HG02571 (cell line): Measurements from ENCODE around the gene LRFN2.

ENCODE experiments used
- ATAC-seq: cut with Tn5 transposase; IDR thresholded peaks from one replicate; pipeline ENCODE4 v1.9.1; 2021; ENCODE audit warnings: mild to moderate bottlenecking, moderate library complexity; ENCODE audit not compliant: unreplicated experiment

LRFN2 gene

DNA sequence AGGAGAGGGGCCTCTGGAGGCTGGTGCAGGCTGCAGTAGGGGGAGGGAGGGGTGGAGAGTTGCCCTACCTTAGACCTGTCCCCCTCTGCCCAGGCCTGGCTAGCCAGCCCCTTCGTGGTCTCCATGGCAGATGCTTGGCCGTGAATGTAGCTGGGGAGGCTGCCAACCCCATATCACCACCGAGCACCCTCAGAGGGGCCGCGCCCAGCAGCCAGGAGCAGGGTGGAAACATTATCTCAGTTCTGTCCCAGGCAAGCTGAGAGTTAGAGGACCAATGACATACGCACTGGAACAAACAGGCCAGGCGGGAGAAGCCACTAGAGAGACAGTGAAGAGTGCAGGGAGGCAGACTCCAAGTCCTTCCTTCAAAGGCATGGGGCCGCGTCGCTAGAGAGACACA is 66.5 kb downstream of the LRFN2 start:
- ATAC-seq = no peak

- no peak for ATAC-seq
These were observed 67.1 kb downstream of the LRFN2 start for GRCh38 chr6:40520084-40520483.

GRCh38 chr6:40517654-40518053 is 69.5 kb downstream of the LRFN2 start:
- no peak for ATAC-seq

DNA sequence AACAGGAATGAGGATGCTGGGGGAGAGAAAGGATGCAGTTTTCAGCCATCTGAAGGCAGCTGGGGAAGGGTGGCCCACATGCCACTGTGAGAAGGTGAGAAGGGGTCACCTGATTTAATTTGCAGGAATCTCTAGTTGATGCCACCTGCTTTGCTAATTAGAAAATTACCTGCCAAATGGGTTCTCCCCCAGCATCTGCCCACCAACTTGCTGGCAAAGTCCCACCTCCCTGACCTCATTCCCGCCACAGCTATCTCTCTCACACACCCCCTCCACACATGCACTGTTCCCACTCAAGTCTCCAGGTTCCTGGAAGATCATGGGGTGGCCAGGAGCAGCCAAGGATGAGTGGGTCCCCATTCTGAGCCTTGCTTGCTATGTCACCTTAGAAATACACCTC is 70.7 kb downstream of the LRFN2 start:
- no peak for ATAC-seq

DNA sequence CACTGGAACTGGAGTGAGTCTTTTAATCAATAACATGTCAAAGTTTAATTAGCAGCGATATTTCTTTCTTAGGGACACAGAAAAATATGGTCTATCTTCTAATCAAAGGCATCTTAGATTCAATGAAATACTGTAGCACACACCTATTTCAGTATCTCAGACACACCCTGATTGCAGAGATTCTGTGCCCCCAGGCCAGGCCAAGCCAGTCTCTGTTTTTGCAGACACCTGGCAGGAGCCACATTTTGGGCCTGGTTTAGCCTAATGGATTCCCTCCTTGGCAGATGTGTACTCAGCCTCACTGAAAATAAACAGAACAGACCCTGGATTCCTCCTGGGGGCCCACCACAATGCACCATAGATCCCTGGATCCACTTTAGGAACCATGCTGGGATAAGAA is 74.8 kb downstream of the LRFN2 start:
- no peak for ATAC-seq

DNA sequence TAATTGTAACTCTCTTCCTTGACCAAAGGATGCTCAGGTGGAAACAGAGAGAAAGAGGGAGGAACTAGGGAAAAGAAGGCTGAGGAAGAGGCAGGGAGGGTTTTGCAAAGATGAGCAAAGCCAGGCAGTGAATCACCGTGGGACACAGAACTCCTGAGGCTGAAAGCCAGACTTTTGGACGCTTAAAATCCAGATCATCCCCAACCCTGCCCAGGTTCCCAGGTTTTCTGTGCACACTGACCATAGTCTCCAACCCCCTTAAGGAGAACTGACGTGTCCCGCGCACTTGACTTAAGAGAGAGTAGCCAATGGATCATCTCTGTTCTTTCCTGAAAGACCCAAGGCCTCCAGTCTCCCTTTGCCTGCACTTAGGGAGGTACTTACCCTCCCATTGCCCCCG is 75.3 kb downstream of the LRFN2 start:
- ATAC-seq = no peak

- ATAC-seq = no peak
These were observed 76.7 kb downstream of the LRFN2 start for GRCh38 chr6:40510442-40510841.

DNA sequence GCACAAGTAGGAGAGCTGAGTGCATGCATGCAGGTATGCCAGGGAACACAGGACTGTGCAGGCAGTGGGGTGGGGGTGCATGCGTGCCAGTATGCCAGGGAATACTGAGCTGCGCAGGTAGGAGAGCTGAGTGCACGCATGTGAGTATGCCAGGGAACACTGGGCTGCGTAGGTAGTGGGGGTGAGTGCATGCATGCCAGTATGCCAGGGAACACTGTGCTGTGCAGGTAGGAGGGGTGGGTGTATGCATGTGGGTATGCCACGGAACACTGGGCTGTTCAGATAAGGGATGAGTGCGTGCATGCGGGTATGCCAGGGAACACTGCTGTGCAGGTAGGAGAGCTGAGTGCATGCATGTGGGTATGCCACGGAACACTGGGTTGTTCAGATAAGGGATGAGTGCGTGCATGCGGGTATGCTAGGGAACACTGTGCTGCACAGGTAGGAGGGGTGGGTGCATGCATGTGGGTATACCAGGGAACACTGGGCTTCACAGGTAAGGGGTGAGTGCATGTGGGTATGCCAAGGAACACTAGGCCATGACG is 77.4 kb downstream of the LRFN2 start:
- no peak for ATAC-seq

- ATAC-seq = no peak
These were observed 78.1 kb downstream of the LRFN2 start for GRCh38 chr6:40509086-40509485.

- ATAC-seq = no peak
These were observed 80.2 kb downstream of the LRFN2 start for GRCh38 chr6:40506954-40507353.

- ATAC-seq = no peak
These were observed 81.9 kb downstream of the LRFN2 start for GRCh38 chr6:40505191-40505810.

DNA sequence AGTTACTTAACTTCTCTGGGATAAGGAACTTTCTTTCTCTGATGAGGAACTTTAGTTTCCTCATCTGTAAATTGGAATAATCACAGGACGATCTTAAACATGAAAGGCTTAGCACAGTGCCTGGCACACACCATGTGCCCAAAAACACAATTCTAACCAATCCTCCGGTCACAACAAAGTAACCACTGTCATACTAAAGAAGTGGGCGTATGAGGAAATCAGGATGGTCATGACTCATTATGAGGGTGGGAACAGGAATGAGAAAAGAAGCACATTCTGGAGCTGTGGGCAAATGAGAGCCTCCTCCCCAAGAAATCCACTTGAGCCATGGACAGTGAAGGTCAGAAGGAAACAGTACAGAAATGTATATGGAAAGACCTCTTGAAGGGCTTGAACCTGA is 82.9 kb downstream of the LRFN2 start:
- no peak for ATAC-seq

DNA sequence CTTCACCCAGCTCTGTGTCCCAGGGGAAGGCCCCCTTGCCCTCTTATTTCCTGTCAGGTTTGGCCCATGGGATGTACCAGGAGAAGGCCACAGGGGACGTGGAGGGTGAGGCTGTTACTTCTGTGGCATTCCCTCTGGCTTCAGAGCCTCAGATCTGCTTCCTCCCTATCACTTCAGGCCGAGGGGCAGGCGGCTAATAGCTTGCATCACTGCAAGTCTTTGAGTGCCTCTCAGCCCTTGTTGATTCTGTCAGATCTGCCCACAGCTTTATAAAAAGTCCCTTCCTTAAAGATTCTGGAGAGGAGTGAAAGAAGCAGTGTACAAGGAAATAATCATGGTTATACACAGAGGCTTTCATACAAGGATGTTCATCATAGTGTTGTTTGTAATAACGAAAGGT is 86.9 kb downstream of the LRFN2 start:
- no peak for ATAC-seq

GRCh38 chr6:40499215-40499614 is 87.9 kb downstream of the LRFN2 start:
- ATAC-seq = no peak

DNA sequence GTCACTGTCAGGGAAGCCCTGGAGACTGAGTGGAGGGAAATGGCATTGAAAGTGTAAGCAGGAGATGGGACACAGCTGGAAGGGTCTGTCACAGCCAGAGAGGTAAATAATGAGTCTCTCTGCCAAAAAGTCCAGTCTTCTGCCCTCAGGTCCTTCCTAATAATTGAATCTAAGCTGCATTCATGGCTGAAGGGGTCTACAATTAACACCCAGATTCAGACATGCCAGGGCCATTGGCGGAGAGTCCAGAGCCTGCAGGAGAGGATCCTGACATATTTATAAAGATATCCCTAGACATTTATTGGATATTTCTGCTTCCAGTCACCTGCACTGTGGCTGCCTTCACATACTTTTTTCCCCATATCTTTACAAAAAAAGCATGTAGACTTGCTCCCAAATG is 89.0 kb downstream of the LRFN2 start:
- ATAC-seq = no peak

- ATAC-seq = no peak
These were observed 95.0 kb downstream of the LRFN2 start for GRCh38 chr6:40492187-40492586.

DNA sequence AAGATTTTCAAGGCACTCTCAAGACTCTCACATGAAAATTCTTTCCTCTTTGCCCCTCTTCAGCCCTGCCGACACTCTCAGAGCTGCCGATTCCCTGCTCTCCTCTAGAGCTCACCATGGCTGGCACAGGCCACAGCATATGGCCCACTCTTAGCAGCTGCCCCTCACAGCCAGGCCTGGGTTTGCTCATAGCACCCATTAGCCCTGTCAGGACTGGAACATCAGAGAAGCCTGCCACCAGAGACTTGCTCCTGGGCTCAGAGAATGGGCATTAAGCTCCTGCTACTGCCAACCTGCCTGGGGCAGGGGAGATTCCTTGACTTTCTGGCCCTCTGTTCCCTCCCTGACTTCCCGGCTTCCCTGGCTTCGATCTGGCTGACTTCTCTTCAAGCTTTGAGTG is 96.7 kb downstream of the LRFN2 start:
- ATAC-seq = no peak

- ATAC-seq = no peak
These were observed 97.4 kb downstream of the LRFN2 start for GRCh38 chr6:40489798-40490197.

DNA sequence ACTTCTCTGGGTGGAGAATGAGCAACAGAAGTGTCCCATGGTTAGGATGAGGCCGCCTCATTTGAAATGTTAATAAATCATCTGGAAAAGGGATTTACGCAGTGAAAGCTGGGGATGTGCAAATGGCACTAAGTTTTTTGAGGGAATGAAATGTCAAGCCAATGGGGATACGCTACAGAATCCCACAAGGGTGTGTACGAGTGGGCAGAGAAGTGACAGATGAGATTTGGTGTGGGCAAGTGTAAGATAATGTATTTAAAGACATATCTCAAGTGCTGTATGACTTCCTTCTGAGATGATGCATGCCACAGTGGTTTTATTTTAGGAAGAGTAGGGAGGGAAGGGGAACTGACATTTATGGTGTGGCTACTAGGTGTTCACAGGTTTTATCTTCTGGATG is 100.6 kb downstream of the LRFN2 start:
- no peak for ATAC-seq

- no peak for ATAC-seq
These were observed 101.4 kb downstream of the LRFN2 start for GRCh38 chr6:40485795-40486194.

DNA sequence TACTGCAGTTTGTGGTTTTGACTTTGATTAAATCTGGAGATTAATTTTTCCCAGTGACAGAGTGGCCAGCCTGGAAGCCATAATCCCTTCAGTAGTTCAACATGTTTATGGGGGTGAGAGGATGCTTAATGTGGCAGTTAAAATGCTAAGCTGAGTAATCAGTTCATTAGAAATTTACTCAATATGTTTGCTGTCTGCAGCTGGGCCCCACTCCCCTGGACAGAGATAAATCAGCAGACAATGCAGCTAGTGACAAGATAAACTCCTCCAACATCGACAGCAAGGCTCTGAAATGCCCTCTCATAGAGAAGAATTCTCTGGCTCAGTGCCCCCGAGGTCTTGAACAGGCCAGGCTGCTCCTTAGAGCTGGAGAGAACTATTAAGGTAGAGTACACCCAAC is 101.9 kb downstream of the LRFN2 start:
- no peak for ATAC-seq

- no peak for ATAC-seq
These were observed 103.1 kb downstream of the LRFN2 start for GRCh38 chr6:40484066-40484465.

GRCh38 chr6:40482532-40482931 is 104.6 kb downstream of the LRFN2 start:
- no peak for ATAC-seq
